Stimulated activated CD4-positive, alpha-beta T cell treated with anti-CD3 and anti-CD28 coated beads, Interleukin-1b, Interleukin-23, amount 100 ng/mL, for 24 hours (primary cell): ENCODE data around the gene ELOVL6.
"Not testable (repeated sequence)": the region's sequence is repeated elsewhere in the genome, so short reads cannot be mapped to it uniquely, and the experiment has no call there.

Experiments used
- DNase-seq, 4 experiments: peaks; one replicate each; pipeline ENCODE4 v3.0.0-alpha.2; 2020; ENCODE audit warnings: low read depth in 4 of 4, low spot score in 1 of 4

Gene ELOVL6, protein sequence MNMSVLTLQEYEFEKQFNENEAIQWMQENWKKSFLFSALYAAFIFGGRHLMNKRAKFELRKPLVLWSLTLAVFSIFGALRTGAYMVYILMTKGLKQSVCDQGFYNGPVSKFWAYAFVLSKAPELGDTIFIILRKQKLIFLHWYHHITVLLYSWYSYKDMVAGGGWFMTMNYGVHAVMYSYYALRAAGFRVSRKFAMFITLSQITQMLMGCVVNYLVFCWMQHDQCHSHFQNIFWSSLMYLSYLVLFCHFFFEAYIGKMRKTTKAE

GRCh38 chr4:110198435-110199416 is at the start of gene ELOVL6:
Gene ELOVL6, minus strand, starts transcription at chr4:110198615. Its CDS starts 280 bp downstream, at chr4:110198335.
- DNase-seq, result peak in 3 of 4 experiments; percentile 9 to 27 (median 12)

DNA sequence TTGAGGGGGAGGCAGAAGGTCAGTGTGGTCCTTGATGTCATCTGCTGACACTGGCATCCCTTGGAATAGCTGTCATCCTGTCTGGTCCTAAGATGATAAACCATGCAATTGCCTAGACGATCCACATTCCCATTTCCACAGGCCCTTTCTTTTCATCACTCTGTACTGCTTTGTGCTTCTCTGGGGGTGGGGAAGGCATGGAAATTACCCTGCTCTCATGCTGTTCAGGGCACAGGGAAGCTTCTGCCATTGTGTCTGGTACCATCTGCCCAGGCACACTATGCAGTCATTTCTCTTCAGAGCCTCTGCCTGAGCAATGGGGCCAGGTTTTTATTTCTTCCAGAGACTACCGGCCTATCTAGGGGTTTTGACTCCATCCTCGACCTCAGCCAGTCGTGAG is 49.7 kb upstream of the ELOVL6 start:
- no peak for DNase-seq

DNA sequence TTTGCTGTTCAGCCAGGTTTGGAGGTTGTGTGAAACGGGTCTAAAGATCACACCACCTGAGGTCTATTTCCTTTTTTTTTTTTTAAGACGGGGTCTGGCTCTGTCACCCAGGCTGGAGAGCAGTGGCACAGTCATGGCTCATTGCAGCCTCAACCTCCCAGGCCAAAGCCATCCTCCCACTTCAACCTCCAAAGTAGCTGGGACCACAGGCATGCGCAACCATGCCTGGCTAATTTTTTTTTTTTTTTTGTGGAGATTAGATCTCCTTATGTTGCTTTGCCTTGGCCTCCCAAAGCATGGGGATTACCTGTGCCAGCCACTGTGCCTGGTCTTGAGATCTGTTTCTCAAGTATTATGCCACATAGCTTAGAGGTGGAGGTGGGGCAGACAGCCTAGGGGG is 49.2 kb upstream of the ELOVL6 start:
- DNase-seq, result no peak

DNA sequence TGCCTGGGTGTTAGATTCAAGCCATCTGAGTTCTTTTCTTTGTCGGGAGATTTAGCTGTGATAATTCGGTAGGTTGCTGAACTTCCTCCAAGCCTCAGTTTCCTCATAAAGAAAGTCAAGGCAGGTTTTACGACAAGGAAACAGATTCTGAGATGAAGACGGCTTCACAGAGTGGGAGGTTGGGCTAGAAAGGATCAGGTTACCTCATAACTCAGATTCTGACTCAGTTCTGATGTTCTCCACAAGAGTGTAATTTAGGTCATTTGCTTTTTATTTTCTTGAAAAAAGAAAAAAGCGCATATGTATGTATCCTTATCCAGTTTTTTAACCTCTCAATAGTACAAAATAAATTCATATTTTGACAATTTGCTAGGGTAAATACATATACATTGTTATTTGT is 47.2 kb upstream of the ELOVL6 start:
- DNase-seq, result no peak

DNA sequence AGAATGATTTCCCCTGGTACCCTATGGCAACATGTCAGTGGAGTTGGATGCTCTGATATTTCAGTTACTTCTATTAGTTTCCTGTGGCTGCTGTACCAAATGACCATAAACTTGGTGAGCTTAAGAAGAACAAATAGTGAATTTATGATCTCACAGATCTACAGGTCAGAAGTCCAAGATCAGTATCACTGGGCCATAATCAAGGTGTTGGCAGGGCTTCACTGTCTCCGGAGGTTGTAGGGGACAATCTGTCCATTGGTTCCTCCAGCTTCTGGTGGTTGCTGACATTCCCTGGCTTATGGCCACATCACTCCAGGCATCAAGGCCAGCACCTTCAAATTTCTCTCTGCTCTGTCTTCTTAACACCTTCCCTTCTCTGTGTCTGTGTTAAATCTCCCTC is 37.9 kb upstream of the ELOVL6 start:
- DNase-seq, result no peak

- not testable (repeated sequence) for DNase-seq
Observed at GRCh38 chr4:110233581-110233980, 35.2 kb upstream of the ELOVL6 start.

DNA sequence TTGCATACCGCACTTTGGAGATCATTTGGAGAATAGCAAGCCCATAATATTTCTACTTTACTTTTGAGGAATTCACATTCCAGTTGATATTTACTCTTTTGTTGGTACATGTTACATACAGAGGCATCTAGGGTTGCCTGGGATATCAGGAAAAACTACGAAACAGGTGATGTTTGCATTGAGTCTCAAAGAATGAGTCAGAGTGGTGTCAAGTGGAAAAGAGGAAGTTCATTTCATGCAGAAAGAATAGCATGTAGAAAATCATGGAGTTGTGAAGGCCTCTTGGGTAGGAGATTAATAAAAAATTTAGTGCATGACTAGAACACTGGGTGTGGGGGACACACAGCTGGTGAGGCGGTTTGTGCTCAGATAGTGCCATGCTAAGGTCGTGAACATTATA is 33.5 kb upstream of the ELOVL6 start:
- DNase-seq, result no peak

- no peak for DNase-seq
Observed at GRCh38 chr4:110229266-110229665, 30.9 kb upstream of the ELOVL6 start.

DNA sequence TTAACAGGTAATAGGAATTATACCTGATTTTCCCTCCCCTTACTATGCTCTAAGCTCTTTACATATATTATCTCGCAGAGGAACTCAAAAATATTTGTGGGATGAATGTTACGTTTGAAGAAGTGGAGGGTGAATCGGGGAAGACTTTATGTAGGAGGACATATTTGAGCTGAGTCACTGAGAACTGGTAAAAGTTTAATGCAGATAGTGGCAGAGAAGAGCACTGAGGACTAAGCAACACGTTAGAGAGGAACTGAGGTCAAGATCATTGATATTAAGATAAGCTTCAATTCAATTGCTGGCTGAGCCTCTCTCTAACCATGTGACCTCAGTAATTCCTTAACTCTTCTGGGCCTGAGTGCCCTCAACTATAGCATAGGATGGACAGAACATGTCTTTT is 26.4 kb upstream of the ELOVL6 start:
- no peak for DNase-seq

DNA sequence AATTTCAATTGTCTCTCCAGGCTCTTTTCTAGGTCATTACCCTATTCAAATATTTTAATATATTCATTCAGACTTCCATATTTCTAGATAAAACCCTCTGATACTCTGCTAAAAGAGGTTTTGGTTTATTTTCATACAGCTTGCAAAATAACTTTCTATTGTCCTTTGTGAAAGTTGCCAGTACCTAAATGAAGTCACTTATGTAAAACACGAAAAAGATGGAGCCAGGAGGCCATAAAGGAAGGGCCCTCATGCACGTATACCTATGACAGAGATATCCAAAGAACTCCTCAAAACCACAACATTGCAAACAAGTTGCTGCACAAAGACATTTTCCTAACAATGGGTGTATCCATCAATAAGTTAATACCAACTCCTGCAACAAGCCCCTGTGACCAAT is 25.7 kb upstream of the ELOVL6 start:
- no peak for DNase-seq

DNA sequence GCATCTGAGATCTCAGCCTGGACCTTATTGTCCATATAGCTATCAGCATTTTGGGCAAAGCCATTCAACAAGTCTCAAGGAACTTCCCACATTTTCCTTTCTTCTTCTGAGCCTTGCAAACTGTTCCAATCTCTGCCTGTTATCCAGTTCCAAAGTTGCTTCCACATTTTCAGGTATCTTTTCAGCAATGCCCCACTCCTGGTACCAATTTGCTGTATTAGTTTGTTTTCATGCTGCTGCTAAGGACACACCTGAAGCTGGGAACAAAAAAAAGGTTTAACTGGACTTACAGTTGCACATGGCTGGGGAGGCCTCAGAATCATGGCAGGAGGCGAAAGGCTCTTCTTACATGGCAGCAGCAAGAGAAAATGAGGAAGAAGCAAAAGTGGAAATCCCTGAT is 20.5 kb upstream of the ELOVL6 start:
- DNase-seq, result not testable (repeated sequence)

DNA sequence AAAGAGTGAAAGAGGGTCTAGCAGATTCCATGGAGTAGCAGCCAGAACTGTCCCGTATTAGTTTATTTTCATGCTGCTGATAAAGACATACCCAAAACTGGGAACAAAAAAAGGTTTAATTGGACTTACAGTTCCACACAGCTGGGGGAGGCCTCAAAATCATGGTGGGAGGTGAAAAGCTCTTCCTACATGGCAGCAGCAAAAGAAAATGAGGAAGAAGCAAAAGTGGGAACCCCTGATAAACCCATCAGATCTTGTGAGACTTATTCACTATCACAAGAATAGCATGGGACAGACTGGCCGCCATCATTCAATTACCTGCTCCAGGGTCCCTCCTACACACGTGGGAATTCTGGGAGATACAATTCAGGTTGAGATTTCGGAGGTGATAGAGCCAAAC is 18.8 kb upstream of the ELOVL6 start:
- DNase-seq, result not testable (repeated sequence)

GRCh38 chr4:110216129-110216528 is 17.7 kb upstream of the ELOVL6 start:
- DNase-seq, result no peak

GRCh38 chr4:110211770-110212061 is 13.3 kb upstream of the ELOVL6 start:
- no peak for DNase-seq

- DNase-seq, result no peak
Observed at GRCh38 chr4:110211007-110211769, 12.8 kb upstream of the ELOVL6 start.

DNA sequence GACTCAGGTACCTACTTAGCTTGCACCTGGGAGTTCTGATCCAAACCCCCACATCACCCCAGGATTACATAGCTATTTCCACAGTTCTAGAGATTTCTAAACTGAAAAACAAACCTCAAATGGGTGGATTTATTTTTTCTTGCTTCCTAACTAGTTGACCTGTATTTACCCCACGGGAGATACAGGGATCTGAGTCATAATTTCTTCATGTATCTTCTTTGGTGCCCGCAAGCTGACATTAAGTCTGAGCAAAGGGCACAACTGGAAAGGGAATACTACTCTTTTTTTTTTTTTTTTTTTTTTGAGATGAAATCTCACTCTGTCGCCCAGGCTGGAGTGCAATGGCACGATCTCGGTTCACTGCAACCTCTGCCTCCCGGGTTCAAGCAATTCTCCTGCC is 10.0 kb upstream of the ELOVL6 start:
- DNase-seq, result no peak

- DNase-seq, result no peak
Observed at GRCh38 chr4:110207233-110207632, 8.8 kb upstream of the ELOVL6 start.

DNA sequence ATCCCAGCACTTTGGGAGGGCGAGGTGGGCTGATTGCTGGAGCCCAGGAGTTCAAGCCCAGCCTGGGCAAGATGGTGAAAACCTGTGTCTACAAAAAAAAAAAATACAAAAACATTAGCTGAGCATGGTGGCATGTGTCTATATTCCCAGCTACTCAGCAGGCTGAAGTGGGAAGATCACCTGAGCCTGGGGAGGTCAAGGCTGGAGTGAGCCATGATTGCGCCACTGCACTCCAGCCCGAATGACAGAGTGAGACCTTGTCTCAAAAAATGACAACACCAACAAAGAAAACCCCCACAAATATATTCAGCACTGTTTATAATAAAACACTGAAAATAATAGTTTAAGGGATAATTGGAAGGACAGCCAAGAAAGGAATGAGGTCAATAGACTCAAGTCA is 3.6 kb upstream of the ELOVL6 start:
- DNase-seq, result no peak

DNA sequence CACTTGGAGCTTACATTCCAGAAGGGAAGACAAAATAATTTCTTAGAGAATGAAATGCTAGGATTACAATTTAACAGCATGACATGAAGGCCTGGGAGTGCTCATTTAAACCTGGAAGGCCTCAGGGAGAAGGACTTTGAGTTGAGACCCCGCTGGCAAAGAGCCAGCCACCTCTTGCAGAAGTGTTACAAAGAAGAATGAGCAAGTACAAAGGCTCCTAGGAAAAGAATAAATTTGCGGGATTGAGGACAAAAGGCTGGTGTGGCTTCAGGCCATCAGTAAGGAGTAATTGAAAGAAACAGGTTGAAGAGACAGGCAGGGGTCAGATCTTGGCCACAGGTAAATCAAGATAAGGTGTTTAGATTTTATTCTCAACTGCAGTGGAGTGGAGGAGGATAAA is 3.1 kb upstream of the ELOVL6 start:
- no peak for DNase-seq

GRCh38 chr4:110200689-110201088 is 2.3 kb upstream of the ELOVL6 start:
- DNase-seq, result no peak

GRCh38 chr4:110198049-110198434 is 373 bp downstream of the ELOVL6 start:
- no peak for DNase-seq

DNA sequence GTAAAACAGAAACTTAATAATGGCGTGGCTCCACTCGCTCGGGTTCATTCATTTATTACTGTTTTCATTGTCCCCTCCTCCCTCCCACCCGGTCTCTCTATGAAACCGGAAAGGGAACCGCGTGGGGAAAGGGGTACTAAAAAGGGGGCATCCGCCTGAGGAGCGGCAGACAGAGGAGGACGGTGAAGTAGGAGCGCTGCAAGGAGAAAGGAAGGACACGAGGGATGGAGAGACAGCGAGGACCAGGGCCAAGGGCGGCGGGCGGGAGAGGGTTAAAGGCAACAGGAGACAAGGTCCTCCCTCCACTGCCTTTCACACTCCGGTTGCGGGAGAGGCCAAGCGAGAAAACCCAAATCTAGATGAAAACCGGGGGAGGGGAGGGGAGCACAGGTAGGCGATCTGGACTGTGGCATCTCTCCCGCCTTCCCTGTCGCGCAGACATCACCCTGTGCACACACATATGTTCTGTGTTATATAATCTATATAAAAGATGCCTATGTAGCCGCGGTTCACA is 829 bp downstream of the ELOVL6 start:
- DNase-seq, result peak; percentile 21 to 38 (median 30)
